Mesodermal cell (in vitro differentiated cells): ENCODE results near the gene MAP3K20.
"Not testable (repeated sequence)": the region's sequence is repeated elsewhere in the genome, so short reads cannot be mapped to it uniquely, and the experiment has no call there.

Source experiments
- H3K27ac ChIP-seq: 2 replicates; pipeline ENCODE4 v1.7.0; 2013; ENCODE audit warnings: mild to moderate bottlenecking, low read depth, low read length, moderate library complexity; ENCODE audit not compliant: severe bottlenecking
- H3K36me3 ChIP-seq: 2 replicates; pipeline ENCODE4 v1.7.1; 2013; ENCODE audit warnings: mild to moderate bottlenecking, low read length, moderate library complexity; ENCODE audit not compliant: control insufficient read depth, insufficient read depth
- H3K4me1 ChIP-seq: one replicate; pipeline ENCODE4 v1.7.1; 2013; ENCODE audit warnings: mild to moderate bottlenecking, low read length; ENCODE audit not compliant: insufficient read depth, control insufficient read depth, poor library complexity, severe bottlenecking
- H3K4me3 ChIP-seq: 2 replicates; pipeline ENCODE4 v1.7.0; 2013; ENCODE audit warnings: low read length, control low read depth, mild to moderate bottlenecking; ENCODE audit not compliant: insufficient read depth, poor library complexity, severe bottlenecking; ENCODE audit errors: extremely low read depth
- H3K9me3 ChIP-seq: 2 replicates; pipeline ENCODE4 v1.7.1; 2013; ENCODE audit warnings: mild to moderate bottlenecking, low read length, moderate library complexity; ENCODE audit not compliant: control insufficient read depth
- WGBS, 2 experiments: methylation state at CpG; one replicate each; pipeline ENCODE4 v1.1.5; 2013; ENCODE audit warnings: missing lambda C conversion rate in 2 of 2; ENCODE audit not compliant: insufficient coverage in 2 of 2; 5-methylcytosine and 5-hydroxymethylcytosine counted together

Gene MAP3K20

DNA sequence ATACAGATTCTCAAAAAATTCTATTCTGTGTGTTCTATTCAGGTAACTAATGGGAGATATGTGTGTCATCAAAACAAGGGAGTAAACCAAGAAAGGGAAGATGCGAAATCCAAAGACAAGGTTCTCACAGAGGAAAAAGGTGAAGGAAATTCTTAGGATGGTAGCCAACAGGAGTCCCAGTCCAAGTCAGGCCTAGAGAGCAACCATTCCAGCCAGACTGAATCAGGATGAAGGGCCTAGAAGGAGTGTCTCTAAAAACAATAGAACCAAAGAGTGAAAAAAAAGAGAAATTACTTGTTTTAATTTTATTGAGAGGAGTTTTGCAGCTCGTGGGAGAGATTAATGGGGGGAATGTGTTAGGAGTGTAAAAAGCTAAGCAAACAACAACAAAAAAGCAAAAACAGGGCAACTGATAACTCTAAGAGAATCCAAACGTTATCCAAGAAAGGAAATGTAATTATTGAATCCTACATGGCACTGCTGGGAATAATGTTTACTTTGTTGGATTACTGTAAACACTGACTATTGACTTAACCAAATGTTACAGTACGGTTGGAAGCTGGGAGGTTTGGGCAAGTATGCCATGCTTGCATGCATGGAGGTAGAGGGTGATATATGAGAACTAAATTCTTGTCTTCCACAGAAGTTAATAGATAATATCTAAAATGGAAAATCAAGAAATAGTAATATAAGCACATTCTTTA lies 12.3 kb downstream of the MAP3K20 start:
- H3K36me3 ChIP-seq: peaks cover 15% of the 10 kb centered on the region
- WGBS, 2 experiments: 93 to 96% methylated on average over 1 to 3 of the region's 4 CpGs
- H3K27ac ChIP-seq: no peak overlapping the region
- H3K4me3 ChIP-seq: no peak overlapping the region
- H3K9me3 ChIP-seq: no peaks in the 10 kb centered on the region
- H3K4me1 ChIP-seq: peaks cover 7% of the 10 kb centered on the region

DNA sequence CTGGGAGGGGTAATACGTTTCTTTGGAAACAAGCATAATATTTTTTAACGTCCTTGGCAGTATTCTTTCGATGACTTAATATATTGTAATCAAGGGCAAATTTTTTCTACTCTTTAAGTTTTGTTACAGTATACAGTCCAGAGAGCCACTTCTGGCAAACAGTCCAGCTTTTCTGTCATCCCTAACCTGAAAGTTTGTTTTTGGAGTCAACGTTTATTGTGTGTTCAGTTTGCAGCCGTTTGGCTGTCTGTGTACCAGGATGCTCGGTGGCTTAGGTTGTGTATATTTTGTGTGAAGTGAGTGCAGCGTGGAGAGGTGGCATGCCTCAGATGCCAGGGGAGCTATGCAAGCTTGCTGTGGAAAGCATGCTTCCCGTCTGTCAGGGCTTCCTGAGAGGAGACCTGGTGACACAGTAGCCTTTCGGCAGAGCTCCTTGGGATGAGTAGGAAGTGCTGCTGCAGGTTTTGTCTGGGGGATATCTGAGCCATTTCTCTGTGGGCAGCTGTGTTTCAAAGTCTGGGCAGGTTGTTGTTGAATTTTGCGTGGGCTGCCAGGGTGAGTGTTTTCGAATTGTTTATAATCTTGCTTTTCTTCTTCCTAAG lies 14.7 kb downstream of the MAP3K20 start:
- no peaks in the 10 kb centered on the region for H3K9me3 ChIP-seq
- peaks cover 18% of the 10 kb centered on the region for H3K36me3 ChIP-seq
- H3K4me1 ChIP-seq: peaks cover 7% of the 10 kb centered on the region
- no peak overlapping the region for H3K4me3 ChIP-seq
- H3K27ac ChIP-seq: no peak overlapping the region
- 70 to 83% methylated on average over 4 to 6 of the region's 11 CpGs for WGBS, 2 experiments

DNA sequence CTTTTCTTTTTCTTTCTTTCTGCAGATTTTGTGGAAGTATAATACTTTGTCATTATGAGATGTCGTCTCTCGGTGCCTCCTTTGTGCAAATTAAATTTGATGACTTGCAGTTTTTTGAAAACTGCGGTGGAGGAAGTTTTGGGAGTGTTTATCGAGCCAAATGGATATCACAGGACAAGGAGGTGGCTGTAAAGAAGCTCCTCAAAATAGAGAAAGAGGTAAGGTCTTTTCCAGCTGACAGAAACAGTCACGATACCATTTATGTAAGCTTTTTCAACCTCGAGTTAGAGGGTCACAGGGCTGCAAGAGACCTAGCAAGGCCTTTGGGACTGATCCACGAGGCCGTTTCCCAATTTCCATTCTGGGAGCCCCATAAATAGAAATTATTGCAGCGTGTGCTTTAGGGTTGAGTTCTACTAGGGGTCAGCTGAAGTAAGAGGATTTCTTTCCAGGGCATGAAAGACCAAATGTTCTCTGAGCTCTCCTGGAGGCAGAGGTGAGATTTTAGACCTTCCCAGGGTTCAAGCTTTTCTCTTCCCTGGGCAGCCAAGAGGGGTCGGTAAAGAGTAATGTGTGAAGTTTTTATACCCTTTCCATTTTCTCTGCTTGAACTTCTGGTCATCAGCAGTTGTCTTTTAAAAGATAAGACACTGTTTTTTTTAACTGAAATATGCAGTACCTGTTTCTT lies 15.5 kb downstream of the MAP3K20 start:
- 96% methylated on average over 8 of the region's 10 CpGs for WGBS, 2 experiments
- H3K9me3 ChIP-seq: no peaks in the 10 kb centered on the region
- no peak overlapping the region for H3K4me3 ChIP-seq
- peaks cover 19% of the 10 kb centered on the region for H3K36me3 ChIP-seq
- no peak overlapping the region for H3K27ac ChIP-seq
- peaks cover 7% of the 10 kb centered on the region for H3K4me1 ChIP-seq

DNA sequence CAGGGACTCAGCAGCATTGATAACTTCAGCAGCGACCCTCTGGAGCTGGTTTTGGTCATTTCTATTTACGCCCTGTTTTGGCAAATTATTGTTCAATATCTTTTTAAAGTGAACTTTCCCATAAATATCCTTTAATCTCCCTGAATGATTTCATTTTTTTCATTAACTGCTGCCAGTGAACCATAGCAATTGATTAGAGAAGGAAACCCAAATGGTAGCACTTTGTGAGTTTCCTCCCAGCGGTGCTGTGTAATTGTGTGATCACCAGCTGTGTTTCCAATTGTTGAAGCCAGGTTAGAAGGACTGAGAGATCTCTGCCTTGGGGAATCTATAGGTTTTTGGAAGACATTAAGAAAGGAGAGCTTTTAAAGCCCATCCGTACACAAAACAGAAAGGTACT lies 16.3 kb downstream of the MAP3K20 start:
- Histone ChIP-seq H3K4me3 (no peak overlapping the region), H3K36me3 (peaks cover 26% of the 10 kb centered on the region), H3K27ac (no peak overlapping the region), H3K4me1 (peaks cover 7% of the 10 kb centered on the region), H3K9me3 (no peaks in the 10 kb centered on the region)
- 79 to 93% methylated on average over 2 to 3 of the region's 4 CpGs for WGBS, 2 experiments

DNA sequence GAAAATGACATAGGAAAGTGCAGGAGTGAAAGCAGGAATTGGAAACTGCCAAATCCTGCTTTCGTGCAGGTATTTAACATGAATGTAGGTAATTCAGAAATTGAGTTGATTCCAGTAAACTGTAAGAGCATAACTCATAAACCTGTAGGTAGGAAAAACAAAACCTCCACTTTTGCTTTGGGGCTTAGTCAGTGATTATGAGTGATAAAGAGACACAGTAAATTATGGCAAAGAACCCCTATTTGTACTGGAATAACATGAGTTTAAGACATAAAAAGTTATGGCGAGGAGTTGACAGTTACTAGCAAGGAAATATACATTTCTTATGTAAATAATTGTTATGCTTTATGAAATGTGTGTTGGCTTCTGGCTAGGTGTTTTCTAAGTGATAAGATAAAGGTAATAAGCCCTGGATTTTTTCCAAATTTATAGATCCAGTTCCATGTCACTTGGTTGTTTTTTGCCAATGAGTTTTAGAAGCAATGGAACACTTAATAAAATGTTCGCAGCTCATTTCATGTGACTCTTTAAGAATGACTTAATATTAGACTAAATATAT lies 17.3 kb downstream of the MAP3K20 start:
- H3K4me1 ChIP-seq: peaks cover 7% of the 10 kb centered on the region
- no peak overlapping the region for H3K27ac ChIP-seq
- H3K36me3 ChIP-seq: peaks cover 26% of the 10 kb centered on the region
- no peak overlapping the region for H3K4me3 ChIP-seq
- 89% methylated on average over 1 of the region's 3 CpGs; no CpG with 5 or more reads in 1 of the 2 experiments for WGBS, 2 experiments
- H3K9me3 ChIP-seq: no peaks in the 10 kb centered on the region

DNA sequence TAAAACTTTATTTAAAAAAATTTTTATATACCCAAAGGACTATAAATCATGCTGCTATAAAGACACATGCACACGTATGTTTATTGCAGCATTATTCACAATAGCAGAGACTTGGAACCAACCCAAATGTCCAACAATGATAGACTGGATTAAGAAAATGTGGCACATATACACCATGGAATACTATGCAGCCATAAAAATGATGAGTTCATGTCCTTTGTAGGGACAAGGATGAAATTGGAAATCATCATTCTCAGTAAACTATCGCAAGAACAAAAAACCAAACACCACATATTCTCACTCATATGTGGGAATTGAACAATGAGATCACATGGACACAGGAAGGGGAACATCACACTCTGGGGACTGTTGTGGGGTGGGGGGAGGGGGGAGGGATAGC lies 18.0 kb downstream of the MAP3K20 start:
- WGBS, 2 experiments: no CpG with 5 or more reads among the region's 2 CpGs
- peaks cover 26% of the 10 kb centered on the region for H3K36me3 ChIP-seq
- H3K9me3 ChIP-seq, H3K4me3 ChIP-seq, H3K4me1 ChIP-seq, H3K27ac ChIP-seq: not testable (repeated sequence)

DNA sequence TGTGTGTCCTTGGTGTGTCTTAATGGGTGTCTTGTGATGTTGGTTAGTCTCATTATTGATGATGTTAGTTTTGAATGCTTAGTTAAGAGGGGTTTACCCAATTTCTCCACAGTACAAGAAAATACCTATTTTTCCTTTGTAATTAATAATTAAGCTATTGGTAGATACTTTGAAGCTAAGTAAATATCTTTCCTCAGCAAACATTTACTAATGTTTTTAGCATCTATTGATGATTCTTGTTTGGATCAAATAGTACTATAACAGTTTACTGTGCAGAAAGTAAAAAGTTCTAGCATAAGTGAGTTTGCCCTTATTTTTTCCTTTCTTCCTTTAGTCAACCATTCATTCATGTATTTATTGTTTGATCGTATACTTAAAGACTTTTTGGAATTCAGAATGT lies 19.1 kb downstream of the MAP3K20 start:
- Histone ChIP-seq H3K9me3 (no peaks in the 10 kb centered on the region), H3K36me3 (peaks cover 26% of the 10 kb centered on the region), H3K4me1 (peaks cover 7% of the 10 kb centered on the region), H3K27ac (no peak overlapping the region), H3K4me3 (no peak overlapping the region)
- no CpG with 5 or more reads among the region's 1 CpG for WGBS, 2 experiments

DNA sequence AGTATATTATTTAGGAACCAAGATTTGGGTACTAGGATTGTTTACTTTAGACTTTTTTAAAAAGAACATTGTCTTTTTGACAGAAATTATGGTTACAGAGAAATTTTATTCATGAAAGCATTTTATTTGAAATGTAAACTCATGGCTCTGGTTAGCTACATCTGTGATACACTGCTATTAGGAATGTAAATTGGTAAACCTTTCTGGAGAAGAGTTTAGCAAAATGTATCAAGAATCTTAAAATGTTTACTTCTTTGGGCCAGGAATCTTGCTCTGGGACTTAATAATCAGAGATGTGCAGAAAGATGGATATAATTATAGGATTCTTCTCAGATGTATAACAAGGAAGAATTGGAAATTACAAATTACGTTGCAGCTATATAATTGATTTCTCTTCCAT lies 19.7 kb downstream of the MAP3K20 start:
- no peak overlapping the region for H3K4me3 ChIP-seq
- peaks cover 26% of the 10 kb centered on the region for H3K36me3 ChIP-seq
- no peak overlapping the region for H3K27ac ChIP-seq
- H3K9me3 ChIP-seq: no peaks in the 10 kb centered on the region
- no CpG with 5 or more reads among the region's 1 CpG for WGBS, 2 experiments
- H3K4me1 ChIP-seq: peaks cover 3% of the 10 kb centered on the region

DNA sequence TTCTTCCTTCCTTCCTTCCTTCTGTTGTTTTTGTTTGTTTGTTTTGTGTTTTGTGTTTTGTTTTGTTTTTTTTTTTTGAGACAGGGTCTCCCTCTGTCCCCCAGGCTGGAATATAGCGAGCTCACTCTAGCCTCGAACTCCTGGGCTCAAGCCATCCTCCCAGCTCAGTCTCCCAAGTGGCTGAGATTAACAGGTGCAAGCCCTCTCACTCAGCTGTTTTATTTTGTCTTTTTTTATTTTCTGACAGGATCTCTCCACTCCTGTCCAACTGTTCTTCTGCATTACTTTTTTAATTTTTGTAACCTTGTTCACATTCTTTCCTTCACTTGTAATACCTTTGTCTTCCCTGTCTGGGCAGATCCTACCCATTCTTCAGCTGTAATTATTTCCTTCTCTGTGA lies 23.6 kb downstream of the MAP3K20 start:
- H3K4me3 ChIP-seq: no peak overlapping the region
- no peak overlapping the region for H3K27ac ChIP-seq
- WGBS, 2 experiments: 92 to 95% methylated on average over 2 of the region's 2 CpGs
- H3K9me3 ChIP-seq: no peaks in the 10 kb centered on the region
- H3K36me3 ChIP-seq: peaks cover 8% of the 10 kb centered on the region
- H3K4me1 ChIP-seq: no peaks in the 10 kb centered on the region

DNA sequence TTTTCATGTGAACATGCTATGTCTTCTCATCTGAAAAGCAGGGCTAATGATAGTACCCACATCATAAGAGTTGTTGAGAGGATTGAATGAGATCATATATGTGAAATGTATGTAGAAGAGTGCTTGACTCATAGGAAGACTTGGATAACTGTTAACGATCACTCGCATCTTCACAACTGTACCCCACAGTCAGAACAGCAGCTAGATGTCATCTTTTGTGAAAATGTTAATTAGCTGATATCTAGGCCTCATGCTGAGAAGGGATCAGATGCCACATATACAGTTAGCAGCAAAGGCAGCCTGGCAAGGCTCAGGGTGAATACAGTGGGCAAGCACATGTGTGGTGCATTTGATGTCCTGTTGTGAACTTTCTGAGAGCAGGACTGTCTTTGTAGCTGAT lies 24.2 kb downstream of the MAP3K20 start:
- Histone ChIP-seq H3K4me1 (no peaks in the 10 kb centered on the region), H3K36me3 (peaks cover 8% of the 10 kb centered on the region), H3K4me3 (no peak overlapping the region), H3K9me3 (no peaks in the 10 kb centered on the region), H3K27ac (no peak overlapping the region)
- WGBS, 2 experiments: no CpG with 5 or more reads among the region's 2 CpGs
